Spleen (tissue), 11 donors: ENCODE results near the gene PODXL. TPM values are rescaled to one million over a fixed set of nuclear protein-coding genes. Genes with fewer than 3 reads are reported as not detected.
A peak's percentile ranks its signal among the peaks of the same experiment; 100 is the strongest.

Experiments
- DNase-seq: peaks from one replicate; pipeline ENCODE4 v3.0.0-alpha.2; 2020
- H3K27ac ChIP-seq, 8 donors: fragments of 200-600 bp; sonication (generic) in 7 of 8; 1 replicate in 4 of 8; 2 replicates in 4 of 8; pipeline versions ENCODE4 v1.5.0 to v1.8.0; 2016 to 2021; ENCODE audit warnings: inconsistent platforms in 4 of 8, mild to moderate bottlenecking in 4 of 8, moderate library complexity in 1 of 8
- H3K27me3 ChIP-seq, 7 donors: fragments of 200-600 bp; sonication (generic) in 6 of 7; replicated peaks in 1 of 7; 1 replicate in 4 of 7; 2 replicates in 3 of 7; pipeline versions ENCODE4 v1.5.0 to v1.8.0; 2016 to 2021; ENCODE audit warnings: inconsistent platforms in 3 of 7, mild to moderate bottlenecking in 1 of 7
- H3K36me3 ChIP-seq, 6 donors: fragments of 200-600 bp; sonication (generic) in 5 of 6; 1 replicate in 4 of 6; 2 replicates in 2 of 6; pipeline versions ENCODE4 v1.5.0 to v1.8.0; 2016 to 2021; ENCODE audit warnings: inconsistent platforms in 2 of 6
- H3K4me1 ChIP-seq, 6 donors: fragments of 200-600 bp; sonication (generic) in 5 of 6; 1 replicate in 3 of 6; 2 replicates in 3 of 6; pipeline versions ENCODE4 v1.5.0 to v1.8.0; 2016 to 2021; ENCODE audit warnings: inconsistent platforms in 3 of 6
- H3K4me3 ChIP-seq, 8 donors: fragments of 200-600 bp; sonication (generic) in 7 of 8; 1 replicate in 4 of 8; 2 replicates in 4 of 8; pipeline versions ENCODE4 v1.5.0 to v1.8.0; 2016 to 2021; ENCODE audit warnings: inconsistent platforms in 4 of 8, mild to moderate bottlenecking in 4 of 8, moderate library complexity in 2 of 8
- H3K9me3 ChIP-seq, 8 donors: fragments of 200-600 bp; sonication (generic) in 7 of 8; 1 replicate in 4 of 8; 2 replicates in 4 of 8; pipeline versions ENCODE4 v1.5.0 to v1.8.0; 2016 to 2021; ENCODE audit warnings: inconsistent platforms in 4 of 8
- CTCF ChIP-seq, 11 experiments: fragments of 200-600 bp in 7 of 11; fragments of 450-650 bp in 4 of 11; sonication (generic) in 4 of 11; IDR thresholded peaks in 8 of 11; conservative IDR thresholded peaks in 3 of 11; 1 replicate in 7 of 11; 2 replicates in 4 of 11; pipeline versions ENCODE4 v1.4.0 to v1.8.0; 2016 to 2021; ENCODE audit warnings: antibody characterized with exemption in 11 of 11, inconsistent platforms in 4 of 11, mild to moderate bottlenecking in 1 of 11
- POLR2A ChIP-seq, 3 donors: fragments of 450-650 bp; IDR thresholded peaks; one replicate each; pipeline ENCODE4 v1.5.1; 2017; ENCODE audit warnings: antibody characterized with exemption in 3 of 3, mild to moderate bottlenecking in 1 of 3
- POLR2AphosphoS5 ChIP-seq, 3 donors: sonication (generic); formaldehyde crosslinking; IDR thresholded peaks; one replicate each; pipeline ENCODE4 v1.5.1; 2017; ENCODE audit warnings: antibody characterized with exemption in 3 of 3
- WGBS, 5 donors: extraction: QIAGEN DNeasy Blood & Tissue Kit in 3 of 5; methylation state at CpG; one replicate each; pipeline versions ENCODE4 v1.1.5 to v1.1.7; 2013 to 2018; 5-methylcytosine and 5-hydroxymethylcytosine counted together
- intact Hi-C: fragments of 100-400 bp; cut with DNase I; formaldehyde crosslinking; loops from one replicate; pipeline ENCODE4 v1.15.0; 2023; ENCODE audit warnings: low total_unique reads
- polyA plus RNA-seq, 3 donors: library from polyadenylated mRNA; stranded (reverse); fragments of 200-250 nt; gene quantifications; one replicate each; pipeline ENCODE4 v1.2.1, GENCODE V29; 2013
- total RNA-seq, 7 donors: library from RNA; depleted of rRNA in 3 of 7; stranded (reverse); fragments of >200 nt in 3 of 7; fragmentation: NEBNext Ultra II Directional in 4 of 7; extraction: Animal tissue kit (Norgen Biotek cat#: 25700) in 4 of 7; gene quantifications; one replicate each; pipeline versions ENCODE4 v1.1.0 to v1.2.1, GENCODE V29; 2016 to 2021
- donor health status: healthy with polysubstance abuse.
- donor health status: DM: no; HTN: no; CAD: no; lungs with moderate emphysema.
- donor health status: DM: no; HTN: no; CAD: no.
- donor health status: Bipolar disorder and iron deficiency.
- donor health status: healthy.
- donor health status: DM: no; HTN: no; CAD: no.
- donor health status: DM: yes; HTN: yes; CAD: no.

Gene PODXL
- total and polyA plus RNA-seq, 10 donors, result 1.9 to 27.5 (median 16.0) TPM

- H3K4me3 ChIP-seq, result no peak overlapping the region
- WGBS, 5 donors, result 77 to 90% (median 89%) methylated on average over 7 of the region's 7 CpGs
- intact Hi-C loops, result no loop called here
- H3K4me1 ChIP-seq, result peaks cover 0 to 20% (median 0%) of the 10 kb centered on the region in 6 donors
- H3K27ac ChIP-seq, result no peak overlapping the region
- H3K36me3 ChIP-seq, result no peaks in the 10 kb centered on the region
- no peaks in the 10 kb centered on the region for H3K27me3 ChIP-seq
- peak; percentile 61 for DNase-seq
- TF ChIP-seq CTCF (IDR thresholded peaks at IDR 0.05 in 8 of 11, conservative IDR thresholded peaks at IDR 0.05 in 3 of 11), result no peak
- TF ChIP-seq POLR2A (IDR thresholded peaks at IDR 0.05), result no peak
- no peaks in the 10 kb centered on the region for H3K9me3 ChIP-seq
Measured at GRCh38 chr7:131538813-131539179, 17.6 kb downstream of the PODXL start.

- Histone ChIP-seq H3K4me1 (peaks cover 0 to 26% (median under 1%) of the 10 kb centered on the region in 6 donors), H3K4me3 (no peak overlapping the region), H3K27ac (no peak overlapping the region), H3K36me3 (no peaks in the 10 kb centered on the region), H3K9me3 (no peaks in the 10 kb centered on the region), H3K27me3 (no peaks in the 10 kb centered on the region)
- peak; percentile 52 for DNase-seq
- WGBS, 5 donors, result 86 to 92% (median 89%) methylated on average over 12 to 13 of the region's 13 CpGs
- TF ChIP-seq CTCF (IDR thresholded peaks at IDR 0.05 in 8 of 11, conservative IDR thresholded peaks at IDR 0.05 in 3 of 11), result no peak
- TF ChIP-seq POLR2AphosphoS5 (IDR thresholded peaks at IDR 0.05), result no peak
- no peak for TF ChIP-seq POLR2A (IDR thresholded peaks at IDR 0.05)
- intact Hi-C loops, result no loop called here
Measured at GRCh38 chr7:131538071-131538812, 18.2 kb downstream of the PODXL start.

- Histone ChIP-seq H3K4me3 (no peak overlapping the region), H3K36me3 (no peaks in the 10 kb centered on the region), H3K27ac (no peak overlapping the region), H3K27me3 (no peaks in the 10 kb centered on the region), H3K4me1 (peaks cover 0 to 32% (median 3%) of the 10 kb centered on the region in 6 donors), H3K9me3 (no peaks in the 10 kb centered on the region)
- no peak for DNase-seq
- intact Hi-C loops, result no loop called here
- 89 to 94% (median 92%) methylated on average over 11 to 12 of the region's 12 CpGs for WGBS, 5 donors
- TF ChIP-seq CTCF (IDR thresholded peaks at IDR 0.05 in 8 of 11, conservative IDR thresholded peaks at IDR 0.05 in 3 of 11) (no peak), POLR2AphosphoS5 (IDR thresholded peaks at IDR 0.05) (no peak), POLR2A (IDR thresholded peaks at IDR 0.05) (no peak)
Measured at GRCh38 chr7:131537571-131537978, 18.9 kb downstream of the PODXL start.

- Histone ChIP-seq H3K4me3 (no peak overlapping the region), H3K27me3 (no peaks in the 10 kb centered on the region), H3K4me1 (peaks cover 0 to 27% (median 3%) of the 10 kb centered on the region in 6 donors), H3K9me3 (no peaks in the 10 kb centered on the region), H3K36me3 (no peaks in the 10 kb centered on the region), H3K27ac (no peak overlapping the region)
- no peak for TF ChIP-seq CTCF (IDR thresholded peaks at IDR 0.05 in 8 of 11, conservative IDR thresholded peaks at IDR 0.05 in 3 of 11)
- no peak for TF ChIP-seq POLR2AphosphoS5 (IDR thresholded peaks at IDR 0.05)
- TF ChIP-seq POLR2A (IDR thresholded peaks at IDR 0.05), result no peak
- intact Hi-C loops, result no loop called here
- peak; percentile 64 for DNase-seq
- WGBS, 5 donors, result 70 to 93% (median 75%) methylated on average over 3 to 7 of the region's 7 CpGs
Measured at GRCh38 chr7:131536361-131536849, 20.0 kb downstream of the PODXL start.
